Transverse colon (tissue), 3 donors: ENCODE data around the gene AGAP1.

Source experiments
- CTCF ChIP-seq, 5 experiments: fragments of 200-600 bp in 3 of 5; fragments of 450-650 bp in 2 of 5; sonication (generic) in 3 of 5; IDR thresholded peaks; 1 replicate in 2 of 5; 2 replicates in 3 of 5; pipeline ENCODE4 v1.5.1; 2016 to 2017; ENCODE audit warnings: antibody characterized with exemption in 5 of 5, inconsistent platforms in 3 of 5, mild to moderate bottlenecking in 2 of 5, moderate library complexity in 1 of 5
- POLR2A ChIP-seq: fragments of 450-650 bp; IDR thresholded peaks from one replicate; pipeline ENCODE4 v1.6.1; 2016; ENCODE audit warnings: antibody characterized with exemption, mild to moderate bottlenecking, moderate library complexity

GRCh38 chr2:235535423-235536130 lies 41.7 kb downstream of the AGAP1 start:
- TF ChIP-seq CTCF (IDR thresholded peaks at IDR 0.05) (no peak), POLR2A (no peak)
